Measurements from ENCODE around the gene TSPAN18.

DNA sequence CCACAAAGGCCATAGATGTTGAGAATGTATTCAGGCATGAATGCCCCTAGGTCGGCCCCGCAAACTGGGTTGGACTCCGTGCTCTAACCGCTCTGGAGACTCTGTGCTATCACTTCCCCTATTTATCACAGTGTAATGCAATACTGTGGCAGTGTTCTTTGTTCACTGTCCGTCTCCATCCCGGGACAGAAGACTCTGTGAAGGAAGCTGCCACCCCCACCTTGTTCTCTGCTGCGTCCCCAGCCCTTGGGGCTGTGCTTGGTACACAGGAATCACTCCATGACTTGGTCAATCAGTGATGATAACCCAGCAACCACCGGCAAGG lies 57.6 kb downstream of the TSPAN18 start:
- TF ChIP-seq POLR2A (IDR thresholded peaks at IDR 0.05; ENCODE audit: low read length) (no peak), GATA1 (IDR thresholded peaks at IDR 0.05; ENCODE audit: low read depth, low read length) (no peak)

Measured in erythroblast (primary cell).